CD4-positive, alpha-beta T cell treated with Interleukin-17A for 1 hour (primary cell): ENCODE data around the gene PLEKHH1.

Experiments used
- DNase-seq: peaks from one replicate; pipeline ENCODE4 v3.0.0-alpha.2; 2020

PLEKHH1 gene

DNA sequence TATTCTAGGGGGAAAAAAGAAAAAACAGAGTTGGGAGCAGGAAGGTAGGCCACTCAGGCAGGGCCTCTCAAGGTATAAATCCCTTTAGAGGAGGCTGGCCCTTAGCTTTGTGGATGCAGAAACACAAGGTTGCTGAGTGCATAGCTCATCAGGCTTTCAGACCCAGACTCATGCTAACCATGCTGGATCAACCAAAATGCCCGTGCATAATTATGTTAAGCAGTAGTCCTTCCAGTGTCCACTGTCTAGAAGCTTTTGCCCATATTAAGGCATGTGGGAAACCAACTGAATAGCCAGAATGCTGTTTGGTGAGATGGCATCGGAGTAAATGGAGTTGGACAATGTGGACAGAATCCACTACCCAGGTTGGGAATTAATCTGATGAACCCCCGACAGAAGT, 105.6 kb downstream of the PLEKHH1 start:
- DNase-seq: no peak
